Retina (tissue), 1 donor: ENCODE measurements around the gene ATOH7.
A peak's percentile ranks its signal among the peaks of the same experiment; 100 is the strongest.
"Not testable (repeated sequence)": the region's sequence is repeated elsewhere in the genome, so short reads cannot be mapped to it uniquely, and the experiment has no call there.

Source experiments
- DNase-seq: peaks from one replicate; pipeline ENCODE4 v3.0.0-alpha.2; 2016

Gene ATOH7

GRCh38 chr10:68235581-68235980 is 3.7 kb upstream of the ATOH7 start:
- no peak for DNase-seq

GRCh38 chr10:68235111-68235510 is 3.2 kb upstream of the ATOH7 start:
- no peak for DNase-seq

GRCh38 chr10:68233046-68233445 is 1.1 kb upstream of the ATOH7 start:
- no peak for DNase-seq

GRCh38 chr10:68231106-68231816 is 652 bp downstream of the ATOH7 start:
- DNase-seq = peak; percentile 95

- no peak for DNase-seq
Observed at GRCh38 chr10:68230268-68230667, 1.6 kb downstream of the ATOH7 start.

- DNase-seq = no peak
Observed at GRCh38 chr10:68224810-68225209, 7.1 kb downstream of the ATOH7 start.

- no peak for DNase-seq
Observed at GRCh38 chr10:68223535-68224165, 8.3 kb downstream of the ATOH7 start.

- DNase-seq = no peak
Observed at GRCh38 chr10:68222391-68222790, 9.5 kb downstream of the ATOH7 start.

- DNase-seq = no peak
Observed at GRCh38 chr10:68221196-68221595, 10.7 kb downstream of the ATOH7 start.

GRCh38 chr10:68218786-68219185 is 13.1 kb downstream of the ATOH7 start:
- DNase-seq = no peak

- peak; percentile 45 for DNase-seq
Observed at GRCh38 chr10:68212721-68213352, 19.1 kb downstream of the ATOH7 start.

GRCh38 chr10:68211669-68212068 is 20.2 kb downstream of the ATOH7 start:
- no peak for DNase-seq

- peak; percentile 59 for DNase-seq
Observed at GRCh38 chr10:68208424-68209042, 23.4 kb downstream of the ATOH7 start.

GRCh38 chr10:68202960-68203353 is 29.0 kb downstream of the ATOH7 start:
- DNase-seq = no peak

- DNase-seq = no peak
Observed at GRCh38 chr10:68196701-68197100, 35.2 kb downstream of the ATOH7 start.

- not testable (repeated sequence) for DNase-seq
Observed at GRCh38 chr10:68195776-68196175, 36.1 kb downstream of the ATOH7 start.

- DNase-seq = no peak
Observed at GRCh38 chr10:68194290-68194689, 37.6 kb downstream of the ATOH7 start.

GRCh38 chr10:68192113-68192512 is 39.8 kb downstream of the ATOH7 start:
- no peak for DNase-seq

GRCh38 chr10:68188835-68189234 is 43.1 kb downstream of the ATOH7 start:
- DNase-seq = no peak

GRCh38 chr10:68185085-68185484 is 46.8 kb downstream of the ATOH7 start:
- DNase-seq = no peak

- no peak for DNase-seq
Observed at GRCh38 chr10:68184546-68184945, 47.4 kb downstream of the ATOH7 start.
